H1 (cell line): ENCODE results near the gene SULT6B1. TPM values are rescaled to one million over a fixed set of nuclear protein-coding genes. Genes with fewer than 3 reads are reported as not detected.

Source experiments
- CTCF ChIA-PET: fragments of 300-600 bp; sonication (Branson Sonifier 250); formaldehyde crosslinking; loops from one replicate; lab custom pipeline; 2021; ENCODE audit not compliant: partially characterized antibody; lab: Charles Lee
- POLR2A ChIA-PET: fragments of 300-600 bp; sonication (Branson Sonifier 250); formaldehyde crosslinking; loops from one replicate; lab custom pipeline; 2021; ENCODE audit warnings: inconsistent platforms; ENCODE audit not compliant: partially characterized antibody; lab: Charles Lee
- DNase-seq, 2 experiments: peaks; one replicate each; pipeline versions ENCODE4 v3.0.0 to v3.0.0-alpha.2; 2010 to 2022; ENCODE audit warnings: low spot score in 2 of 2, low read depth in 1 of 2, mixed read lengths in 1 of 2
- FAIRE-seq: peaks from 2 replicates; lab custom pipeline; 2011; peaks lifted over from hg19 to GRCh38; lab: Jason Lieb, UNC
- H2AFZ ChIP-seq: 2 replicates; pipeline ENCODE4 v1.8.1; 2012; ENCODE audit warnings: low read length, inconsistent platforms
- H2AK5ac ChIP-seq: 2 replicates; pipeline ENCODE4 v1.6.1; 2013; ENCODE audit warnings: low read depth, low read length
- H2BK120ac ChIP-seq: replicated peaks from 2 replicates; pipeline ENCODE3; 2013; ENCODE audit warnings: low read depth, low read length, inconsistent platforms
- H2BK12ac ChIP-seq: 2 replicates; pipeline ENCODE4 v1.6.1; 2013; ENCODE audit warnings: low read depth, low read length
- H2BK15ac ChIP-seq: 2 replicates; pipeline ENCODE4 v1.6.1; 2013; ENCODE audit warnings: low read length
- H2BK20ac ChIP-seq: 2 replicates; pipeline ENCODE4 v1.6.1; 2013; ENCODE audit warnings: low read length
- H2BK5ac ChIP-seq: 2 replicates; pipeline ENCODE4 v1.6.1; 2013; ENCODE audit warnings: low read depth, low read length
- H3K14ac ChIP-seq: 2 replicates; pipeline ENCODE4 v1.6.1; 2013; ENCODE audit warnings: inconsistent platforms; ENCODE audit not compliant: insufficient read length
- H3K18ac ChIP-seq: 2 replicates; pipeline ENCODE4 v1.6.1; 2013; ENCODE audit warnings: low read length; ENCODE audit errors: extremely low read depth
- H3K23ac ChIP-seq: 2 replicates; pipeline ENCODE4 v1.6.1; 2013; ENCODE audit warnings: inconsistent platforms; ENCODE audit not compliant: insufficient read length
- H3K23me2 ChIP-seq: 2 replicates; pipeline ENCODE4 v1.6.1; 2013; ENCODE audit warnings: low read depth, low read length
- H3K27ac ChIP-seq: 2 replicates; pipeline ENCODE4 v1.6.1; 2011; ENCODE audit warnings: low read depth, low read length, inconsistent platforms
- H3K27me3 ChIP-seq, 4 experiments: replicated peaks in 1 of 4; 1 replicate in 1 of 4; 2 replicates in 3 of 4; pipeline versions ENCODE4 v1.6.1 to v1.8.1; 2011 to 2013; ENCODE audit warnings: low read length in 3 of 4, mild to moderate bottlenecking in 3 of 4, inconsistent platforms in 2 of 4, mixed read lengths in 2 of 4, moderate library complexity in 1 of 4; ENCODE audit not compliant: control insufficient read depth in 3 of 4, insufficient read depth in 3 of 4; ENCODE audit errors: extremely low read depth in 1 of 4
- H3K36me3 ChIP-seq, 4 experiments: 2 replicates each; pipeline versions ENCODE4 v1.6.1 to v1.8.1; 2011 to 2013; ENCODE audit warnings: mild to moderate bottlenecking in 4 of 4, low read length in 3 of 4, moderate library complexity in 2 of 4, control low read depth in 1 of 4, inconsistent platforms in 1 of 4; ENCODE audit not compliant: insufficient read depth in 4 of 4, control insufficient read depth in 2 of 4
- H3K4ac ChIP-seq: replicated peaks from 2 replicates; pipeline ENCODE3; 2013; ENCODE audit warnings: low read length, low read depth, mixed read lengths, inconsistent platforms; ENCODE audit not compliant: insufficient read length
- H3K4me1 ChIP-seq, 4 experiments: replicated peaks in 1 of 4; 1 replicate in 1 of 4; 2 replicates in 3 of 4; pipeline versions ENCODE4 v1.6.1 to v1.8.1; 2011 to 2013; ENCODE audit warnings: low read length in 3 of 4, inconsistent platforms in 2 of 4, mixed read lengths in 1 of 4; ENCODE audit not compliant: insufficient read depth in 4 of 4, control insufficient read depth in 3 of 4
- H3K4me2 ChIP-seq, 2 experiments: 2 replicates each; pipeline versions ENCODE4 v1.6.1 to v1.8.1; 2011 to 2013; ENCODE audit warnings: low read depth in 2 of 2, low read length in 2 of 2, control low read depth in 1 of 2, inconsistent platforms in 1 of 2, mild to moderate bottlenecking in 1 of 2; ENCODE audit not compliant: insufficient read depth in 1 of 2
- H3K4me3 ChIP-seq, 4 experiments: fragments of 200-600, 300-600 bp in 1 of 4; sonication (generic), shearing (Covaris generic), sonication (Bioruptor Twin) in 1 of 4; 2 replicates each; pipeline versions ENCODE4 v1.5.1 to v1.8.1; 2011 to 2016; ENCODE audit warnings: low read length in 4 of 4, low read depth in 3 of 4, control low read depth in 2 of 4, inconsistent platforms in 2 of 4, mild to moderate bottlenecking in 2 of 4, mixed read lengths in 1 of 4, moderate library complexity in 1 of 4; ENCODE audit not compliant: insufficient read depth in 2 of 4; ENCODE audit errors: extremely low read depth in 1 of 4
- H3K56ac ChIP-seq: replicated peaks from 2 replicates; pipeline ENCODE3; 2013; ENCODE audit warnings: low read depth, mild to moderate bottlenecking, mixed read lengths, low read length, inconsistent platforms; ENCODE audit not compliant: insufficient read length
- H3K79me1 ChIP-seq: 2 replicates; pipeline ENCODE4 v1.6.1; 2013; ENCODE audit warnings: low read depth, low read length, control low read depth
- H3K79me2 ChIP-seq, 2 experiments: 2 replicates each; pipeline versions ENCODE4 v1.6.1 to v1.8.1; 2012 to 2013; ENCODE audit warnings: low read length in 2 of 2, mild to moderate bottlenecking in 2 of 2, inconsistent platforms in 1 of 2; ENCODE audit not compliant: insufficient read depth in 2 of 2, control insufficient read depth in 1 of 2
- H3K9ac ChIP-seq, 4 experiments: replicated peaks in 1 of 4; 1 replicate in 1 of 4; 2 replicates in 3 of 4; pipeline versions ENCODE4 v1.6.1 to v1.8.1; 2011 to 2013; ENCODE audit warnings: low read depth in 3 of 4, low read length in 3 of 4, control low read depth in 2 of 4, mild to moderate bottlenecking in 2 of 4, moderate library complexity in 2 of 4, inconsistent platforms in 1 of 4; ENCODE audit errors: extremely low read depth in 1 of 4
- H3K9me3 ChIP-seq, 2 experiments: 2 replicates each; pipeline versions ENCODE4 v1.6.1 to v1.8.1; 2012 to 2013; ENCODE audit warnings: mild to moderate bottlenecking in 2 of 2, moderate library complexity in 2 of 2, control low read depth in 1 of 2, inconsistent platforms in 1 of 2, low read depth in 1 of 2, low read length in 1 of 2, mixed read lengths in 1 of 2; ENCODE audit not compliant: insufficient read depth in 2 of 2
- H4K20me1 ChIP-seq, 2 experiments: replicated peaks in 1 of 2; 2 replicates each; pipeline versions ENCODE3 to v1.8.1; 2011 to 2013; ENCODE audit warnings: inconsistent platforms in 2 of 2, low read length in 2 of 2, mild to moderate bottlenecking in 1 of 2; ENCODE audit not compliant: insufficient read depth in 2 of 2, control insufficient read depth in 1 of 2
- H4K5ac ChIP-seq: 2 replicates; pipeline ENCODE4 v1.6.1; 2013; ENCODE audit warnings: low read length, low read depth, mixed read lengths, inconsistent platforms; ENCODE audit not compliant: insufficient read length
- H4K8ac ChIP-seq: 2 replicates; pipeline ENCODE4 v1.8.0; 2013; ENCODE audit warnings: mild to moderate bottlenecking, moderate library complexity, low read length, inconsistent platforms; ENCODE audit not compliant: insufficient read depth; ENCODE audit errors: extremely low read depth
- H4K91ac ChIP-seq: replicated peaks from 2 replicates; pipeline ENCODE3; 2013; ENCODE audit warnings: low read length, mixed read lengths, inconsistent platforms; ENCODE audit not compliant: insufficient read length
- CHD2 ChIP-seq: IDR thresholded peaks from 2 replicates; pipeline ENCODE4 v1.6.1; 2012; ENCODE audit warnings: low read length, improper control_type of control experiment
- CTCF ChIP-seq, 3 experiments: IDR thresholded peaks; 1 replicate in 2 of 3; 2 replicates in 1 of 3; pipeline versions ENCODE4 v1.5.1 to v1.6.1; 2011; ENCODE audit warnings: low read length in 3 of 3, mild to moderate bottlenecking in 3 of 3, inconsistent platforms in 2 of 3, low read depth in 1 of 3, moderate library complexity in 1 of 3; ENCODE audit not compliant: insufficient read depth in 1 of 3; ENCODE audit errors: control extremely low read depth in 1 of 3
- KDM4A ChIP-seq: IDR thresholded peaks from one replicate; pipeline ENCODE4 v1.7.1; 2012; ENCODE audit warnings: low read depth, mild to moderate bottlenecking, moderate library complexity, low read length, inconsistent platforms; ENCODE audit not compliant: severe bottlenecking
- RAD21 ChIP-seq, 2 experiments: IDR thresholded peaks in 1 of 2; conservative IDR thresholded peaks in 1 of 2; 2 replicates each; pipeline ENCODE4 v1.6.1; 2011; ENCODE audit warnings: low read depth in 2 of 2, low read length in 2 of 2, improper control_type of control experiment in 1 of 2, inconsistent platforms in 1 of 2, mild to moderate bottlenecking in 1 of 2, moderate library complexity in 1 of 2
- SRF ChIP-seq: IDR thresholded peaks from 2 replicates; pipeline ENCODE4 v1.6.1; 2011; ENCODE audit warnings: mild to moderate bottlenecking, low read depth, low read length, moderate library complexity
- TEAD4 ChIP-seq: IDR thresholded peaks from 2 replicates; pipeline ENCODE4 v1.6.1; 2012; ENCODE audit warnings: low read depth, low read length, inconsistent platforms, mixed read lengths
- WGBS, 2 experiments: shearing (Covaris generic) in 1 of 2; methylation state at CpG; one replicate each; pipeline versions ENCODE4 v1.1.6 to v1.1.7; 2013 to 2015; ENCODE audit warnings: low lambda C conversion rate in 2 of 2, mixed read lengths in 2 of 2, inconsistent platforms in 1 of 2, low coverage in 1 of 2, missing lambda C conversion rate in 1 of 2; ENCODE audit not compliant: insufficient replicate concordance in 2 of 2, insufficient coverage in 1 of 2, insufficient read length in 1 of 2; ENCODE audit errors: extremely low coverage in 1 of 2, missing lambda C conversion rate in 1 of 2; 5-methylcytosine and 5-hydroxymethylcytosine counted together
- polyA plus RNA-seq, 7 experiments: library from polyadenylated mRNA; depleted of rRNA in 3 of 7; stranded (reverse) in 5 of 7; unstranded in 2 of 7; fragments of >200 nt in 5 of 7; fragments of 200-250 nt in 2 of 7; gene quantifications; 1 replicate in 5 of 7; 2 replicates in 1 of 7; 4 replicates in 1 of 7; pipeline versions ENCODE4 v1.2.1 to v1.2.3, GENCODE V29; 2011 to 2013; ENCODE audit warnings: missing spikeins in 2 of 7, mixed read lengths in 2 of 7
- total RNA-seq: library from RNA; stranded (reverse); fragmentation: NEBNext Ultra II Directional; extraction: Animal tissue kit (Norgen Biotek cat#: 25700); gene quantifications from 2 replicates; pipeline ENCODE4 v1.2.1, GENCODE V29; 2021

SULT6B1 gene
- total and polyA plus RNA-seq, 2 of the 8 experiments (the other 6 are each of a cell fraction or from before 2014, with no cell fraction given): not detected

- Histone ChIP-seq H4K8ac (no peak overlapping the region; the same call in 1 of the 2 replicates), H3K56ac (no peak overlapping the region), H3K27ac (no peak overlapping the region), H2AK5ac (no peak overlapping the region), H3K9ac (no peak overlapping the region), H2BK15ac (no peak overlapping the region), H3K23me2 (no peaks in the 10 kb centered on the region), H3K14ac (no peak overlapping the region), H3K23ac (no peak overlapping the region), H2BK120ac (no peak overlapping the region), H3K4ac (no peak overlapping the region), H4K91ac (no peak overlapping the region), H3K9me3 (no peaks in the 10 kb centered on the region), H4K20me1 (no peaks in the 10 kb centered on the region), H4K5ac (peak overlapping the region; percentile 1), H2BK20ac (no peak overlapping the region; the same call in none of the 2 replicates), H2BK5ac (no peak overlapping the region), H3K18ac (peak overlapping the region; percentile 7; the same call in 1 of the 2 replicates), H3K36me3 (no peaks in the 10 kb centered on the region), H3K4me3 (no peak overlapping the region), H3K4me2 (no peak overlapping the region), H3K4me1 (peaks cover 0 to 9% (median 3%) of the 10 kb centered on the region in 4 experiments; a peak in 3 of 7 replicates), H3K79me1 (no peaks in the 10 kb centered on the region), H2BK12ac (no peak overlapping the region), H2AFZ (peak overlapping the region; percentile 66; the same call in 1 of the 2 replicates), H3K79me2 (no peaks in the 10 kb centered on the region), H3K27me3 (no peaks in the 10 kb centered on the region)
- FAIRE-seq (peak; percentile 60), DNase-seq (no peak)
- CTCF ChIA-PET: interaction anchor here (0.6 to 6.9 kb wide), 15 partner anchors 10 to 120 kb away, joined by 3 to 67 read pairs (median 5); partner anchors contain the start of genes CEBPZOS, NDUFAF7 and SULT6B1
- 90% methylated on average over 4 of the region's 4 CpGs; no CpG with 5 or more reads in 1 of the 2 experiments for WGBS, 2 experiments
- POLR2A ChIA-PET: interaction anchor here (0.7 to 2.5 kb wide), 7 partner anchors 9 to 55 kb away, joined by 3 to 7 read pairs (median 3); partner anchors contain the start of gene CEBPZOS
- peak in 1 of 3 experiments; percentile 35; a peak in 2 of 4 replicates for TF ChIP-seq CTCF (IDR thresholded peaks at IDR 0.05; ENCODE audit: control extremely low read depth in 1 of 3, insufficient read depth in 1 of 3, low read depth in 1 of 3, low read length in 3 of 3)
- TF ChIP-seq RAD21 (IDR thresholded peaks at IDR 0.05 in 1 of 2, conservative IDR thresholded peaks at IDR 0.05 in 1 of 2; ENCODE audit: low read depth in 2 of 2, low read length in 2 of 2): peak; percentile 53 to 65
- TF ChIP-seq SRF: no peak
- TF ChIP-seq TEAD4: no peak
- no peak for TF ChIP-seq CHD2
- no peak for TF ChIP-seq KDM4A
These were observed 8.3 kb downstream of the SULT6B1 start for GRCh38 chr2:37180006-37180639.
